ENCODE measurements around the gene USP19.

USP19 gene, protein sequence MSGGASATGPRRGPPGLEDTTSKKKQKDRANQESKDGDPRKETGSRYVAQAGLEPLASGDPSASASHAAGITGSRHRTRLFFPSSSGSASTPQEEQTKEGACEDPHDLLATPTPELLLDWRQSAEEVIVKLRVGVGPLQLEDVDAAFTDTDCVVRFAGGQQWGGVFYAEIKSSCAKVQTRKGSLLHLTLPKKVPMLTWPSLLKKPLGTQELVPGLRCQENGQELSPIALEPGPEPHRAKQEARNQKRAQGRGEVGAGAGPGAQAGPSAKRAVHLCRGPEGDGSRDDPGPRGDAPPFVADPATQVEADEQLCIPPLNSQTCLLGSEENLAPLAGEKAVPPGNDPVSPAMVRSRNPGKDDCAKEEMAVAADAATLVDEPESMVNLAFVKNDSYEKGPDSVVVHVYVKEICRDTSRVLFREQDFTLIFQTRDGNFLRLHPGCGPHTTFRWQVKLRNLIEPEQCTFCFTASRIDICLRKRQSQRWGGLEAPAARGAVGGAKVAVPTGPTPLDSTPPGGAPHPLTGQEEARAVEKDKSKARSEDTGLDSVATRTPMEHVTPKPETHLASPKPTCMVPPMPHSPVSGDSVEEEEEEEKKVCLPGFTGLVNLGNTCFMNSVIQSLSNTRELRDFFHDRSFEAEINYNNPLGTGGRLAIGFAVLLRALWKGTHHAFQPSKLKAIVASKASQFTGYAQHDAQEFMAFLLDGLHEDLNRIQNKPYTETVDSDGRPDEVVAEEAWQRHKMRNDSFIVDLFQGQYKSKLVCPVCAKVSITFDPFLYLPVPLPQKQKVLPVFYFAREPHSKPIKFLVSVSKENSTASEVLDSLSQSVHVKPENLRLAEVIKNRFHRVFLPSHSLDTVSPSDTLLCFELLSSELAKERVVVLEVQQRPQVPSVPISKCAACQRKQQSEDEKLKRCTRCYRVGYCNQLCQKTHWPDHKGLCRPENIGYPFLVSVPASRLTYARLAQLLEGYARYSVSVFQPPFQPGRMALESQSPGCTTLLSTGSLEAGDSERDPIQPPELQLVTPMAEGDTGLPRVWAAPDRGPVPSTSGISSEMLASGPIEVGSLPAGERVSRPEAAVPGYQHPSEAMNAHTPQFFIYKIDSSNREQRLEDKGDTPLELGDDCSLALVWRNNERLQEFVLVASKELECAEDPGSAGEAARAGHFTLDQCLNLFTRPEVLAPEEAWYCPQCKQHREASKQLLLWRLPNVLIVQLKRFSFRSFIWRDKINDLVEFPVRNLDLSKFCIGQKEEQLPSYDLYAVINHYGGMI (N-terminal part only)

DNA sequence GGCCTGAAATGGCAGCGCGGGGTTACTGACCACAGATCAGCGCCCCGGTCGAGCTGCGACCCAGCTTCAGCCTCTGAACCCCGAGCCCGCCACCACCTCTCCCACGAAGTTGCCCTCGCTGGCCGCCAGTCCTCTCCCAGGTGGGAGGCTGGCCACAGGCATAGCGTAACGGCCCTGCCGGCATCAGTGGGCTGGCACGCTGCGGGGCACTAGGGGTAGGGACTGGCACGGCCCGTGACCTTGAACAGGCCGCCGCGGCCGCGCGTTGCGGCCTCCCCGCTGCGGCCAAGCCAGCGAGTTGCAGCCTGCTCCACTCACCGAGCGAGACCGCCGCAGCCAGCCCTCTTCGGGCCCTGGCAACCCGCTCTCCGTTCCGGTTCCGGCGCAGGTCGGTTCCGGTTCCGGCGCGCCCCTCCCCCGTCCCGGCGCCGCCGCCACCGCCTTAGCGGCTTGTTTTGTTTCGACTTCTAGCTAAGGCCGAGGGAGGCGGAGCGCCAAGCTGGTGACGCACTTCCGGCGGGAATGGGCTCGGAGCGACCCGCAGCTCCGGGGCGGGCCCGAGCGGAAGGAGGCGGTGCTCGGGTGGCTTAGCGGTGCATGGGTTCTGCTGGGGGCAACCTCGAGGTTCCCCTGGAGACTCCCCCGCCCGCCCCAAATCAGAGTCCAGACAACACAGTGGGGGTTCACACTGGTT, at the start of gene USP19:
Gene USP19, minus strand, starts transcription at position 386 of the 694 bp plus-strand sequence. CDS start 1,678 bp downstream, outside the sequence.
- peak; percentile 96 for DNase-seq (ENCODE audit: low spot score)

DNA sequence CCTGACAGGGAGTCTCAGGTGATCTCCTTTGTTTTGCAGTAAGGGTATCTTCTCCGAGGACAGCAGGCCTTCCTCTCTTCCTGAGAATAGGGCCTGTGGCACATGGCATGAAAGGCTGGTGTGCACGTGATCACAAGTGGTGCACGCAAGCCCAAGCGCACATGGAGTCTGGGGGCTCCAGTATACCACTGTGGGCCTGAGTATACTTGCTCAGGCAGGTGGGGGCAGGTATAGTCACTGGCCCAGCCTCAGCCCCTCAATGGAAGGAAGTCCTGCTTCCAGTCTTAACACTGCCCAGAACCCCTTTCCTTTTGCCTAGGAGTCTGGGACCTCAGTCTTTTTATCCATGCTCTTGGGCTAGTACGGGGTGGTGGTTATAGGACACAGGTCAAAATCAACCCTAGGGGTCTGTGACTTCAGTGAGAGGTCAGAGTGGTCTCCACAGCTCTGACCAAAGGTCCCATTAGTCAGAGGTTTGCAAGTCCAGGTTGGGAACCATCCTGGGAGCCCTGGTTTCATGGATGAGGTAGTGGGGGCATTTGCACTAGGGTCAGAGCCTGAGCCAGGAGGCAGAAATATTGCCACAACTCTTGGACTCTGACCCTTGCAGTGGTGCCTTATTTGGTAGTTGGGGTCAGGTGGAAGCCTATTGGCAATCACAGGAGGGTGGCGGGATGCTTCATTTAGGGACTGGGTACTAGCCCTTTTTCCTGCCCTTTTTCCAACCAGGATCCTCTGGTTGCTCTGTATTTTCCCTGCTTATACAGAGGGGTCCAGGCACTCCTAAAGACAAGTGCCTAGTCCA, 46.3 kb upstream of the USP19 start:
- no peak for DNase-seq (ENCODE audit: low spot score)

DNA sequence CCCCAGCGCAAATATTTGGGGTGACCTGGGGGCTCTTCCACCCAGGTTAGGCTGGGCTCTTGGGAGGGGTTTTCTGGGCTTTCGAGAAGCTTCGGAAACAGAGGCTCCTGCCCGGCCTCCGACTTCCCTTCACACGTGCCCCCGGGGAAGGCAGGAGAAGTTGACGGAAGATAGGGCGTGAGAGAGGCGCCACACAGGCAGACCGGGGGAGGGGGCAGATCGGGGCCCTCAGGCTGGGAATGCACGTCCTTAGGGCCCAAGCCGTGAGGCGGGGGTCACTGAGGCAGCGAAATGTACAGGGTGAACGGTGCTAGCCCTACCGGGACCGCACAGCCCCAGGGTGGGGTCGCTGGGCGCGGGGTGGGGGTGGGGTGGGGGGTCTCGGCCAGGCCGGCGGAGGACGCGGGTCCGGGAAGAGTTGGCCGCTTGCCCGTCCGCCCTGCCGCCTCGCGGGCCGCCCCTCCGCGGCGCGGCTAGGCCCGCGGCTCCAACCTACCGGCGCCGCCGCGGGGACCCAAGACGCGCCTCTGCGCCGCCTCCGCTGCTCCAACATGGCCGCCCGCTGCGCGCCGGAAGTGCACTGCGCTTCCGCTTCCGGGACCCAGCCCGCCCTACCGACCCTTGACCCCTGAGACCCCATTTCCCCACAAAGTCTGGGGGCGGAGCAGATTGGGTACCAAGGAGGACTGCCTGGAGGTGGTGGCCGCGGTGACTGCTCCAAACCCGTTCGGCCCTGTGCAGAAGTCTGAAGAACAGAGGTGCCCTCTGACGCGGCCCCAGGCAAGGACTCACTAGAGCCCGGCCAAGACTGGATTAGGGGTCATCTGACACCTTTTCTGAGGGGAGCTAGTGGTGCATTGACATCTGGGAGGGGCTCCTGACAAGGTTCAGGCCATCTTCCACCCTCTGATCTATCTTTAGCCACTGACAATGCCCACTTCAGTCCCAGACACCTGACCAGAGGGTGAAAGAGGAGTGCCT, 45.4 kb upstream of the USP19 start, which contains the start of gene CCDC71:
Gene CCDC71, minus strand, starts transcription at position 561 of the 981 bp plus-strand sequence. CDS start 2,123 bp downstream, outside the sequence.
- DNase-seq (ENCODE audit: low spot score): peak; percentile 88

DNA sequence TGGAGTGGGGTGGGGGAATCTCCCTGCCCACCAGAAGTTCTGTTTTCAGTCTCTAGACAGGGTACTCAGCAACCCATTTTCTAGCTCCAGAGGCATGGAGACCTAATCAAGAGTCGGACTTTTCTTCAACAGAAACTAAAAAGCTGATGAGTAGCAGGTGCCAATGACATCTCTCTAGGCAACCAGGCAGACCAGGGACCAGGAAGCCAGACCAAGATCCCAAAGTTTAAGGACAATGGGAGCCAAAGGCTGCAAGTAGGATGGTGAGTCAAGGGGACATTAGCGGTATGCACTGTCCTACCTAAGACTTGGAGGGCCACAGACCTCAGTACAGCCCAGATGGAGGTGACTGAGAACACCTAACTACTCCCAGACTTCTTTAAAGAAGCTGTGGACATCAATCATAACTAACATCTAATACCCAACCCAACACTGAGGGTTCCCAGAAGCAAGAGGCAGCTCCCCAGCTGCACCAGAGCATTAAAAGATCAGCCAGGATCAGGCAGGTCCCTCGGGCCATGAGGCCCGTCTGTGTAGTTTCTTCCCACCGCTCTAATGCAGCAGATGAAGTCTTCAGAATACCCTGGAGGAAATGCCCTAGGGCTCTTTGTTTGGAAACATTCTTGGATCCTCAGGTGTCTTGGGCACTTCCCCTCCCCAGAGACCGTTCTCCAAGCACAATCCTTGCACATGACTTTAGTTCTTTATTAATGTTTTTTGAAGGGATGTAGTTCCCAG, 44.5 kb upstream of the USP19 start:
- DNase-seq (ENCODE audit: low spot score): no peak

DNA sequence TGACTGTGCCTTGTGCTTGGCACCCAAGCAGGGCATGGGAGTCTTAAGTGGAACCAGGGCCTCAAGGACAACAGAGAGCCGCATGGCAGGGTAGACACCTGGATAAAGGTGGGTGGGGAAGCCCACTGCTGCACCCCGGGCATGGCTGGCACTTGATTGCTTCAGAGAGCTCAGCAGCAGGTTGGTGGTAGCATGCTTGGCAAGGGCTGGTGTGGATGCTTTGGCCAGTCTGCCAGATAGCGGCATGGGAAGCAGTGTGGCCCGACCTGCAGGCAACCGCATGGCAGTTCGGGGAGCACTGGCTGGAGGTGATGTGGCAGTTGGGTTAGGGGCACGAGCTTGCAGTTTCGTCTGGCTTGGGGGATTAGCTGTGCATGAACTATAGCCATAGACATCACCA, 43.0 kb upstream of the USP19 start:
- DNase-seq (ENCODE audit: low spot score): no peak

DNA sequence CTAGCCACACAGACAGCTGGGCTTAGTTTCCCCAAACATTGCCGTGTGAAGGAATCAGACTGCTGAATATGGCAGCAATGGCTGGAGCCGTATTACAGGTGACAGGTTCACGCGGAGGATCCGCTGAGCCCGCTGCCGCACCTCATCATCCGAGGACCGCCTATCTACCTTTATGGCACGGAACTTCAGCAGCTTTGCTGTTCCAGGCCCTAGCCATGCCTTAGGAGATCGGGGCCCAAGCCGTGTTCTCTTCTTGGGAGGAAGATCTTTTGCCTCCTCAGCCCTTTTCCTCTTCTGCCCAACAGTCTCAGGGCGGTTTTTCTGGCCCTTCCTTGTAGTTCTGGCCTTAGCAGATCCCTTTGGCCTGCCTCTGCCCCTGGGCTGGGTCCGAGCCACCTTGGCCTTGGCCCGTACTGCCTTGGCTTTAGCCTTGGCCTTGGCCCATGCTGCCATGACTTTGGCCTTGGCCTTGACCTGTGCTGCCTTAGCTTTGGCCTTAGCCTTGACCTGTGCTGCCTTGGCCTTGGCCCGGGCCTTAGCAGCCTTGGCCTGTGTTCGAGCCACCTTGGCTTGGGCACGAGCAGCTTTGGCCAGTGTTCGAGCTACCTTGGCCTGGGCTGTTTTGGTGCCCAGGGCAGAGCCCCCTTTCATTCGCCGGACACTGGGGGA, 42.3 kb upstream of the USP19 start:
- no peak for DNase-seq (ENCODE audit: low spot score)

DNA sequence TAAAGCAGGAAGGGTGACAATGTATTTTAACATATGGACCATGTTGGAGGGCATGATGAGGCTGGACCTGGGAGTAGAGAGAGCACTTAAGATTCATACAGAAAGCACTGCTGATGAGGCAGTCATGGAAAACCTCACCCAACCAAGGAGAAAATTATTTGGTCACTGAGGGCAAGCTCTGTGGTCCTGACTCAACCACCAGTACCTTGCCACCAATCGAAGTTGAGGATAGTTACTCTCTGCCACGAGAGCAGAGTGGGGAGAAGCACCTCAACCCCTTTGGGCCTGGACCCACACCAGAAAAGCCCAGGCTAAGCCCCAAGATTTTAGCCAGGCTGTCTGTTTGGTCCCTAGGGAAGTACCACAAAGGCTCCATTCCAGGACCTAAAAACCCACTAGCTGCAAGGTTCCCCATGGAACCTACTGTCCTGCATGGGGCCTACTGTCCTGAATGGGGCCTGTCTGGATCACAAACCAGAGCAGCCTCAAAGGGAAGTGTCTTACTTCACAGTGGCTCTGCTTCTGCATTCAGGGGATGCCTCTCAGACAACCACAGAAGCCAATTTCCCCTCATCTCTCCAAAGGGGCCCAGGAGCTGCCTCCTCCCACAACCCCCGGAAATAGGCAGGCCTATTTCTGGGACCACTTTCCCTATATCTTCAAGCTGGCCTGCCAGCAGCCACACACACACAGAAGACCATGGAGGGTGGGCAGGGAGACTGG, 41.3 kb upstream of the USP19 start:
- DNase-seq (ENCODE audit: low spot score): no peak

DNA sequence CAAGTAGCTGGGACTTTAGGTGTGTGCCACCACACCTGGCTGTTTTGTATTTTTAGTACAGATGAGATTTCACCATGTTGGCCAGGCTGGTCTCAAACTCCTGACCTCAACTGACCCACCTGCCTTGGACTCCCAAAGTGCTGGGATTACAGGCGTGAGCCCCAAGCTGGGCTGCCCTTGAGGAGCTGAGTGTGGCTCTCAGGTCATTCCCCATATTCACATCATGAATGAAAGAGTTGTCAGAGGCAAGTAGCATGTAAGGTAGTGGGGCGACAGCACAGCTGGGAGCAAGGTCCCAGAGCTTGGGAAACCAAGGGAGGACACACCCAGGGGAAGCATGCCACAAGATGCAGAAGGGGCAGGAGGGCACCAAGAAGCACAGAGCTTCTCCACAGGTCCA, 40.6 kb upstream of the USP19 start:
- DNase-seq (ENCODE audit: low spot score): no peak

DNA sequence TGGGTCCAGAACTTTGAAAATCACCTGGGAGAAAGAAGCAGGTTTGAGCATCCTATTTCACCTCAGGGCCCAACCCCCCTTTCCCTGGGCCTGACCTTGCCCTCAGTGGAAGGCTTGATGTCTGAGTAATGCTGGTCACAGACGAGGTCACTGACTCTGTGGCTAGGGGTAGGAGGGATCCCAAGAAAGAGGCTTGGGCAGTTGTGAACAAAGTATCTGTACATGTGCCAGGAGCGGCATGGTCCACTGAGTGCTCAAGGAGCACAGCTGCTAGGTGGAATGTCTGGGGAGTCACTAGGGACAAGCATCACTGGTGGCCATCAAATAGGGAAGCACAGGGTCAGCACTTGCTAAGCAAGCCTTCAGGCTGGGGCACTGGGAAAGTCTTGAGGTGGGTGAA, 38.2 kb upstream of the USP19 start:
- DNase-seq (ENCODE audit: low spot score): no peak

DNA sequence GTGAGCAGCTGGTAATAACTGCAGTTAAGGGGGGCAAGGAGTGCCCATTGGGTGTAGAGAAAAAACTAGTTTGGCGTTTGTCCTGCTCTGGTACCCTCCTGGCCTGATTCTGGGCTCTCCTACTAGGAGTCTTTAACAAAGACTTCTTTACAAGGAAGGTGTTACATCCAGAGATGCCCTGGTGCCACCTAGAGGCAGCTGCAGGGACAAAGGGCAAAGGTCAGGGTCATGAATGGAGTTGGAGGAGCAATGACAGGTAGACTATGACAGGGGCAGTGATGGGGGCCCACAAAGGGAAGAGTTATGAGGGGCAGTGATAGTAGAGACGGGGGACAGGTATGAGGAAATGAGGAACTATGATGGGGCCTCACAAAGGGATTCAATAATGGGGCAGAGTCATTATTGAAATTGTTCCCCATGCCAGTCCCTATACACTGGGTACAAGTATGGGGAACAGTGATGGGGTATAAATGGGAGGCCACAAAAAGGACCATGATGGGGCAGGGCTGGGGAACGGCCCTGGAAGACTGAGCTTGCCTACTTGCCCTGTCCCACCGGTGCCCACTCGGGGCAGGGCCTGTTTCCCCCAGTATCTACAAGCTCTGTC, 37.6 kb upstream of the USP19 start:
- no peak for DNase-seq (ENCODE audit: low spot score)

DNA sequence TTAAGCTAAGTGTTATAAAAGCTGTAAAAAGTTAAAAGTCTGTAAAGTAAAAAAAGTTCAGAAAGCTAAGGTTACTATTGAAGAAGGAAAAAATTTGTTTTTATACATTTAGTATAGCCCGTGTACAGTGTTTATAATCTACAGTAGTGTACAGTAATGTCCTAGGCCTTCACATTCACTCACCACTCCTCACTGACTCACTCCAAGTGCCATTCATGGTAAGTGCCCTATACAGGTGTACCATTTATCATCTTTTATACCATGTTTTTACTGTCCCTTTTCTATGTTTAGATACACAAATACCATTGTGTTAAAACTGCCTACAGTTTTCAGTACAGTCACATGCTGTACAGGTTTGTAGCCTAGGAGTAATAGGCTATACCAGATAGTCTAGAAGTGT, 36.7 kb upstream of the USP19 start:
- DNase-seq (ENCODE audit: low spot score): no peak

DNA sequence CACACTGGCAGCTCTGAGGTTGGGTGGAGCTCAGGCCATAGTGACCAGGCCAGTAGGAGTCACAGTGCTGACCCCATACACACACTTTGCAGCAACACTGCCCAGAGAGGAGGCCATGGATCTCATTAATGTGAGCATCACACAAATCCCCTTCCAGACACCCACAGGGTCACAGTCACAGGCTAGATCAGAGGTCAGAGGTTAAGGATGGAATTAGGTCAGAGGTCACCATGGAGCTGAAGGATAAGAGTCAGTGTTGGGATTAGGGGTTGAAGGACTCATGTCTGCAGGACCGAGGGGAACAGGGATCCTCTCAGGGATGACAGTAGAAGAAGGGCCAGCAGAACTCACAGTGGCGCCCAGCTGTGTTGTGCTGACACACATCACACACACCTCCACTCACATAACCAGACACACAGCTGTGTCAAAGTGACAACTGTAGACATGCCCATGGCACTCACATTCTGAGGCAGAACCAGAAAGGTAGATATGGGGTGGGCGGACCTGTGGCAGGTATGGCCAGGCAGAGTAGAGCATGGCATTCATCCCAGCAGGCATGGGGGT, 32.8 kb upstream of the USP19 start:
- no peak for DNase-seq (ENCODE audit: low spot score)

DNA sequence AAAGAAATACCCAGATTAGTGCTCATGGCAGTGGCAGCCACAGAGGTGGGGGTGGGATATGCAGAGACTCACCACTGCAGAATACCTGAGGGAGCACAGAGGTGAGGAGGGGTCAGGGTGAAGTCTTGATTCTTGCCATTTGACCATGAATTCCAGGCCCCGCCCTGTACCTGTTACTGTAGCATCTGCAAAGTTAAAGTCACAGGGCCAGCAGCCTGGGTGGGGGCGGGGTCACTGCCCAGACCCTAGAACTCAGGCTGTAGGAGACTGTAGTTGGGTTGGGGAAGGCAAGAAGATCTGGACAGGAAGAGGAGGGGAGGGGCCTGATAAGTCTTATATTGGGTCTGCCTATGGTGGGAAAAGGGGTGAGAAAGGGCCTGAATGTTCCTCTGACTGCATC, 31.0 kb upstream of the USP19 start:
- DNase-seq (ENCODE audit: low spot score): no peak

DNA sequence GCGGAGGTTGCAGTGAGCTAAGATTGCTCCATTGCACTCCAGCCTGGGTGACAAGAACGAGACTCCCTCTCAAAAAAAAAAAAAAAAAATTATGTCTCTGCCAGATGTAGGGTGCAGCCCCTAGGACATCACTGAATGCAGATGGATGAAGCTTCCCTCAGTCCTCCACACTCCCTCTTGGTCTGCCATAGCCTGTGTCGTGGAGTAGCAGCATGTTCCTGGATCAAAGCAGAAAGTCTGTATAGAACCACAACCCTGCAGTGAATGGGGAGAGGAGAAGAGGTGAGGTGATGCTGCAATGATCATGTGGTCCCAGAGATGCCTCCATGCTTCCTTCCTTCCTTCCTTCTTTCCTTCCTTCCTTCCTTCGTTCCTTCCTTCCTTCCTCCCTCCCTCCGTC, 27.5 kb upstream of the USP19 start:
- DNase-seq (ENCODE audit: low spot score): no peak

DNA sequence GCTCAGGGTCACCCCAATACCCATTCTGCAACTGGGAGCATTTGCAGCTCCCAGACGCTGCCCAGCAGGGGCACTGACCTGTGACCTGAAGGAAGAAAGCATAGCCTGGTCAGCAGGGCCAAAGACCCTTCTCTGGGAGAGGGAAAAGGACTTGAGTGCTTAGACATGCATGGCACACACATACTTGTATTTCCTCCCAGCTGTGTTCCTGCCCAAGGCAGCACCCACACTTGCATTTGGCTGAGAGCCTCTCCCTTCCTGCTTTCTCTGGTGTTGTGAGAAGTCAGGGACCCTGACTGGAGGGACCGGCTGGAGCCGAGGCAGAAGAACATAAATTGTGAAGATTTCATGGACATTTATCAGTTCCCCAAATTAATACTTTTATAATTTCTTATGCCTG, 19.5 kb upstream of the USP19 start:
- DNase-seq (ENCODE audit: low spot score): no peak

DNA sequence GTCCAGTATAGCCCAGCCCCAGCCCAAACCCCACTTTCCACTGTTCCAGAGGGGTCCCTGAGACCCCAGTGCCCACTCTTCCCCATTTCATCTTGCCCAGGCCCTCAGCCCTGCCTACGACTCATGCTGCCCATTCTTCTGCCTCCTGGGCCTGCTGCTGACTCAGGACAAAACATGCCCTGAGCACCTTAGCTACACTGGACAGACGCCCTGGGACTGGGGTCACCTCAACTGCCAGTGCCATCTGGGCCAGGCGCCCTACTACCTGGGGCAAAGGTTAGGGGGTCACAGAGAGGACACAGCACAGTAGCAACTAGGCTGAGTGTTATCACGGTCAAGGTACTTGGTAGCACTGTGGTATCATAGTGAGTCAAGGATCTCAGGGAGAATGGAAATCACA, 14.9 kb upstream of the USP19 start:
- DNase-seq (ENCODE audit: low spot score): no peak

Data from AG08395 (cell line).